ENCODE measurements around the gene SLC15A3. TPM values are rescaled to one million over a fixed set of nuclear protein-coding genes. Genes with fewer than 3 reads are reported as not detected.
A peak's percentile ranks its signal among the peaks of the same experiment; 100 is the strongest.

The SLC15A3 gene
- polyA plus RNA-seq, 1 donor from 2014 or later = not detected

GRCh38 chr11:60915248-60915914, 36.6 kb downstream of the SLC15A3 start:
- TF ChIP-seq EZH2 (IDR thresholded peaks at IDR 0.05; ENCODE audit: borderline replicate concordance, insufficient read depth, low read length, poor library complexity, severe bottlenecking) (no peak), POLR2AphosphoS5 (IDR thresholded peaks at IDR 0.05) (no peak), REST (IDR thresholded peaks at IDR 0.05; ENCODE audit: borderline replicate concordance) (no peak), SMC3 (conservative IDR thresholded peaks at IDR 0.05; ENCODE audit: poor library complexity) (peak; percentile 40), EP300 (conservative IDR thresholded peaks at IDR 0.05; ENCODE audit: poor library complexity, severe bottlenecking) (no peak), MXI1 (conservative IDR thresholded peaks at IDR 0.05; ENCODE audit: poor library complexity, severe bottlenecking) (no peak), TAF1 (IDR thresholded peaks at IDR 0.05; ENCODE audit: low read depth) (no peak), CTCF (IDR thresholded peaks at IDR 0.05; ENCODE audit: poor library complexity, severe bottlenecking) (peak; percentile 47), RAD21 (conservative IDR thresholded peaks at IDR 0.05) (peak; percentile 19)
- peaks cover 40% of the 10 kb centered on the region for H3K79me2 ChIP-seq (replicated peaks; ENCODE audit: insufficient read depth, low read length)
- H3K4me2 ChIP-seq (ENCODE audit: low read length) = peak overlapping the region; percentile 77
- H3K4me3 ChIP-seq (ENCODE audit: low read length) = peak overlapping the region; percentile 97
- H3K27me3 ChIP-seq (ENCODE audit: insufficient read depth, low read depth, low read length) = no peaks in the 10 kb centered on the region
- H3K36me3 ChIP-seq (ENCODE audit: insufficient read depth, low read length) = no peaks in the 10 kb centered on the region
- H3K9ac ChIP-seq (ENCODE audit: low read length) = peak overlapping the region; percentile 87
- H2AFZ ChIP-seq (ENCODE audit: low read depth, low read length) = no peak overlapping the region
- H3K9me2 ChIP-seq (ENCODE audit: insufficient read depth, low read length) = no peaks in the 10 kb centered on the region
- no peaks in the 10 kb centered on the region for H3K9me3 ChIP-seq (ENCODE audit: low read length)
- no peaks in the 10 kb centered on the region for H4K20me1 ChIP-seq (ENCODE audit: insufficient read depth)
- peaks cover 3% of the 10 kb centered on the region for H3F3A ChIP-seq (ENCODE audit: insufficient read depth, low read length, poor library complexity, severe bottlenecking)
- H3K27ac ChIP-seq (ENCODE audit: low read length) = no peak overlapping the region

GRCh38 chr11:60914633-60915247, 37.2 kb downstream of the SLC15A3 start:
- H3K9me3 ChIP-seq (ENCODE audit: low read length) = no peaks in the 10 kb centered on the region
- peak overlapping the region; percentile 97 for H3K4me3 ChIP-seq (ENCODE audit: low read length)
- TF ChIP-seq MXI1 (conservative IDR thresholded peaks at IDR 0.05; ENCODE audit: poor library complexity, severe bottlenecking) = peak; percentile 96
- no peak for TF ChIP-seq REST (IDR thresholded peaks at IDR 0.05; ENCODE audit: borderline replicate concordance)
- peak; percentile 22 for TF ChIP-seq RAD21 (conservative IDR thresholded peaks at IDR 0.05)
- peak overlapping the region; percentile 74 for H2AFZ ChIP-seq (ENCODE audit: low read depth, low read length)
- H3K79me2 ChIP-seq (replicated peaks; ENCODE audit: insufficient read depth, low read length) = peaks cover 40% of the 10 kb centered on the region
- no peaks in the 10 kb centered on the region for H3K27me3 ChIP-seq (ENCODE audit: insufficient read depth, low read depth, low read length)
- no peaks in the 10 kb centered on the region for H4K20me1 ChIP-seq (ENCODE audit: insufficient read depth)
- peak overlapping the region; percentile 77 for H3K4me2 ChIP-seq (ENCODE audit: low read length)
- H3K27ac ChIP-seq (ENCODE audit: low read length) = peak overlapping the region; percentile 97
- H3K9ac ChIP-seq (ENCODE audit: low read length) = peak overlapping the region; percentile 87
- peaks cover 3% of the 10 kb centered on the region for H3F3A ChIP-seq (ENCODE audit: insufficient read depth, low read length, poor library complexity, severe bottlenecking)
- no peaks in the 10 kb centered on the region for H3K36me3 ChIP-seq (ENCODE audit: insufficient read depth, low read length)
- no peaks in the 10 kb centered on the region for H3K9me2 ChIP-seq (ENCODE audit: insufficient read depth, low read length)
